Activated CD8-positive, alpha-beta memory T cell treated with anti-CD3 and anti-CD28 coated beads for 1 hour (primary cell): ENCODE data around the gene SLC29A4.
"Not testable (repeated sequence)": the region's sequence is repeated elsewhere in the genome, so short reads cannot be mapped to it uniquely, and the experiment has no call there.

ENCODE experiments used
- DNase-seq, 2 donors: peaks; one replicate each; pipeline ENCODE4 v3.0.0-alpha.2; 2020; ENCODE audit warnings: low read depth in 1 of 2; ENCODE audit errors: extremely low read depth in 1 of 2

SLC29A4 gene

GRCh38 chr7:5295039-5296014 lies 12.6 kb downstream of the SLC29A4 start:
- no peak for DNase-seq

GRCh38 chr7:5296015-5296610 lies 13.4 kb downstream of the SLC29A4 start:
- DNase-seq, result no peak

- peak; percentile 28 to 63 for DNase-seq
Measured at GRCh38 chr7:5296611-5297226, 14.0 kb downstream of the SLC29A4 start.

GRCh38 chr7:5300366-5300765 lies 17.6 kb downstream of the SLC29A4 start:
- no peak for DNase-seq

- DNase-seq, result no peak
Measured at GRCh38 chr7:5302577-5302976, 19.8 kb downstream of the SLC29A4 start.

- no peak for DNase-seq
Measured at GRCh38 chr7:5303061-5303460, 20.3 kb downstream of the SLC29A4 start.

- DNase-seq, result no peak
Measured at GRCh38 chr7:5303591-5304505, 21.1 kb downstream of the SLC29A4 start.

- not testable (repeated sequence) for DNase-seq
Measured at GRCh38 chr7:5305050-5305449, 22.3 kb downstream of the SLC29A4 start.

- not testable (repeated sequence) for DNase-seq
Measured at GRCh38 chr7:5307221-5308142, 24.7 kb downstream of the SLC29A4 start.

GRCh38 chr7:5309146-5309545 lies 26.4 kb downstream of the SLC29A4 start:
- DNase-seq, result no peak

- DNase-seq, result no peak
Measured at GRCh38 chr7:5310822-5311405, 28.2 kb downstream of the SLC29A4 start.

- not testable (repeated sequence) for DNase-seq
Measured at GRCh38 chr7:5312276-5313070, 29.7 kb downstream of the SLC29A4 start.

- not testable (repeated sequence) for DNase-seq
Measured at GRCh38 chr7:5313076-5313885, 30.5 kb downstream of the SLC29A4 start.

GRCh38 chr7:5314864-5315263 lies 32.1 kb downstream of the SLC29A4 start:
- DNase-seq, result no peak

- DNase-seq, result no peak
Measured at GRCh38 chr7:5315761-5316160, 33.0 kb downstream of the SLC29A4 start.

- DNase-seq, result not testable (repeated sequence)
Measured at GRCh38 chr7:5318613-5319012, 35.9 kb downstream of the SLC29A4 start.

- no peak for DNase-seq
Measured at GRCh38 chr7:5320391-5320790, 37.6 kb downstream of the SLC29A4 start.
